ENCODE measurements around the gene SLC8A1. TPM values are rescaled to one million over a fixed set of nuclear protein-coding genes. Genes with fewer than 3 reads are reported as not detected.

The SLC8A1 gene
- total RNA-seq, 1 donor from 2014 or later, result 116 TPM

DNA sequence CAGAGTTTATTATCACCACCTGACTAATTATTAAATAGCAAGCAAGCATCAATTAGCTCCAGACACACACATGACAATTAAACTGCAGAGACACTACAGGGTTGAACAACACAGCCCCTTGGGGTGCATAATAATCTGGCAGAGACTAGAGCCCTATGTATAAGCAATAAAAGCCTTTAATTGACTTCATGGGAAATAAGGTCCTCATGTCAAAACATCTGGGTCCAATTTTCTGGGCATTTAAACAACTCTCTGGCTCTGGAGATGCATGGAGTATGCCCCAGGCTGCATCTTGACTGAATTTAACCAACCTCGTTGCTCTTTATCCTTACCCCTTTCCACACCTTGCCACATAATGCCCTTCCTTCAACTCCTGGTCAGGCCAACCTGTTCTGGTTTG, 402.1 kb downstream of the SLC8A1 start:
- DNase-seq (ENCODE audit: low spot score), result no peak

DNA sequence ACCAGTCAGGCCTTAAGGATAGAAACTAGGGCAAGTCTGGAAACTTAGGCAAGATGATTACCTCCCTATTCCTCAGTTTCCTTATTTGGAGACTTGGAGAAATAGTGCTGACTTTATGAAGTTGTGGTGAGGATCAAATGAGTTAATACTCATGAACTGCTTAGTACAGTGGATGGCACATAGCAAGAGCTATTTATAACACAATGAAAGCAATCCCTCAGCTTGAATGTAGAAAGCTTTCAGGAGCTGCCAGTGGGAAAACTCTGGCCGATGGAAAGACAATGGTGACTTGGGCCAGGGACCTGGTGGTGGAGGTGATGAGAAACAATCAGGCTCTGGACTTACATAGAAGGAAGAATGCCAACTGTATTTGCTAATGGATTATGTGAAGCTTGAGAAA, 403.4 kb downstream of the SLC8A1 start:
- no peak for DNase-seq (ENCODE audit: low spot score)

DNA sequence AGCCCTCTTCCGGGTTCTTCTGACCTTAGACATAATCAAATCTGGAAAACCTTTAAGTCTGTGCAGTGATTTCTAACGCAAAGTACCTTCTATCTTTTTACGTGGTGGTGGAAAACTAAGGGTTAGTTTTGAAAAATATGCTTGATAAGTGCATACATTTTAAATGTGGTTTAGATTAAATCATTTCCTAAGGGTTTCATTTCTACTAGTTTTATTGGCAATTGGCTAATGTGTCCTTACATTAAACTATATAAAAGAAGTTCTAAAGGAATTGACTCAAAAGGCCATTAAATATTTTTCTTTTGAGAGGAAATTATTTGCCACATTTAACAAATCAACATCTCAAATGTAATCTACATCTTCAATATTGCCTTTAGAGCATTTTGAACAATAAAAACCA, 404.5 kb downstream of the SLC8A1 start:
- DNase-seq (ENCODE audit: low spot score), result no peak

Measured in ureter (tissue), 1 donor.